GM12878 (cell line): ENCODE results near the gene RETN. TPM values are rescaled to one million over a fixed set of nuclear protein-coding genes. Genes with fewer than 3 reads are reported as not detected.
A peak's percentile ranks its signal among the peaks of the same experiment; 100 is the strongest.

Experiments
- ATF3 ChIP-seq: IDR thresholded peaks from 2 replicates; pipeline ENCODE4 v1.6.1; 2011; ENCODE audit warnings: low read depth, mild to moderate bottlenecking, low read length, moderate library complexity, borderline replicate concordance; ENCODE audit errors: extremely low read depth
- CHD2 ChIP-seq: IDR thresholded peaks from 2 replicates; pipeline ENCODE4 v1.6.1; 2011; ENCODE audit warnings: low read depth, low read length, improper control_type of control experiment, borderline replicate concordance
- CREB1 ChIP-seq: IDR thresholded peaks from 2 replicates; pipeline ENCODE4 v1.6.1; 2012; ENCODE audit warnings: low read depth, mild to moderate bottlenecking, inconsistent platforms
- ETV6 ChIP-seq, 2 experiments: fragments of 450-650 bp in 1 of 2; IDR thresholded peaks in 1 of 2; conservative IDR thresholded peaks in 1 of 2; 2 replicates each; pipeline ENCODE4 v1.6.1; 2014; ENCODE audit warnings: antibody characterized with exemption in 1 of 2, borderline replicate concordance in 1 of 2, low read depth in 1 of 2, mild to moderate bottlenecking in 1 of 2, moderate library complexity in 1 of 2
- FOS ChIP-seq: IDR thresholded peaks from 3 replicates; pipeline ENCODE4 v1.6.1; 2011; ENCODE audit warnings: borderline replicate concordance; ENCODE audit not compliant: insufficient read length; ENCODE audit errors: extremely low read depth
- MEF2A ChIP-seq: IDR thresholded peaks from 2 replicates; pipeline ENCODE4 v1.6.1; 2011; ENCODE audit warnings: low read depth, mild to moderate bottlenecking, low read length, moderate library complexity; ENCODE audit not compliant: insufficient read depth
- MXI1 ChIP-seq: fragments of 150-350 bp; IDR thresholded peaks from 2 replicates; pipeline ENCODE4 v1.6.1; 2011; ENCODE audit warnings: low read depth, mild to moderate bottlenecking, inconsistent platforms, low read length, improper control_type of control experiment
- PBX3 ChIP-seq: IDR thresholded peaks from 2 replicates; pipeline ENCODE4 v1.6.1; 2011; ENCODE audit warnings: mild to moderate bottlenecking, low read depth, low read length, moderate library complexity; ENCODE audit not compliant: insufficient replicate concordance
- POLR2AphosphoS5 ChIP-seq: IDR thresholded peaks from 2 replicates; pipeline ENCODE4 v1.6.1; 2011; ENCODE audit warnings: mild to moderate bottlenecking, low read length, inconsistent platforms
- RB1 ChIP-seq: fragments of 450-650 bp; formaldehyde crosslinking; IDR thresholded peaks from 2 replicates; pipeline ENCODE4 v1.6.1; 2017; ENCODE audit warnings: mild to moderate bottlenecking, borderline replicate concordance
- RFX5 ChIP-seq: IDR thresholded peaks from 2 replicates; pipeline ENCODE4 v1.6.1; 2011; ENCODE audit warnings: low read depth, low read length, improper control_type of control experiment
- SIX5 ChIP-seq: IDR thresholded peaks from 2 replicates; pipeline ENCODE4 v1.6.1; 2011; ENCODE audit warnings: mild to moderate bottlenecking, low read depth, low read length, moderate library complexity; ENCODE audit not compliant: severe bottlenecking
- SP1 ChIP-seq: IDR thresholded peaks from one replicate; pipeline ENCODE4 v1.6.1; 2011; ENCODE audit warnings: low read depth, low read length
- SREBF2 ChIP-seq: IDR thresholded peaks from 2 replicates; pipeline ENCODE4 v1.6.1; 2012; ENCODE audit warnings: mild to moderate bottlenecking, low read length
- SRF ChIP-seq, 2 experiments: IDR thresholded peaks; 2 replicates each; pipeline ENCODE4 v1.6.1; 2011; ENCODE audit warnings: low read depth in 2 of 2, low read length in 2 of 2, mild to moderate bottlenecking in 1 of 2, moderate library complexity in 1 of 2
- TCF3 ChIP-seq: IDR thresholded peaks from 2 replicates; pipeline ENCODE4 v1.6.1; 2012; ENCODE audit warnings: low read depth, mild to moderate bottlenecking, low read length, borderline replicate concordance; ENCODE audit not compliant: insufficient read depth
- TCF7 ChIP-seq: IDR thresholded peaks from 2 replicates; pipeline ENCODE4 v1.6.1; 2014; ENCODE audit warnings: antibody characterized with exemption, borderline replicate concordance
- ZBTB11 ChIP-seq: fragments of 450-650 bp; formaldehyde crosslinking; IDR thresholded peaks from 2 replicates; pipeline ENCODE4 v1.5.0; 2022; ENCODE audit warnings: mild to moderate bottlenecking, missing genetic modification characterization
- ZNF384 ChIP-seq: IDR thresholded peaks from 2 replicates; pipeline ENCODE4 v1.6.1; 2012; ENCODE audit warnings: low read depth, mild to moderate bottlenecking, low read length, improper control_type of control experiment, borderline replicate concordance
- polyA plus RNA-seq, 11 experiments: library from polyadenylated mRNA; depleted of rRNA in 4 of 11; unstranded in 6 of 11; stranded (reverse) in 5 of 11; fragments of >200 nt; fragmentation: Nextera tagmentation in 4 of 11; fragmentation: Illumina TruSeq in 1 of 11; extraction: Ambion mirVana in 4 of 11; extraction: Trizol in 1 of 11; gene quantifications; 1 replicate in 1 of 11; 2 replicates in 10 of 11; pipeline versions ENCODE4 v1.2.1 to v1.2.3, GENCODE V29; 2011 to 2016; ENCODE audit warnings: inconsistent platforms in 2 of 11, missing spikeins in 2 of 11, low read depth in 1 of 11
- total RNA-seq, 4 experiments: library from RNA; depleted of rRNA in 3 of 4; stranded (reverse); fragments of >200 nt in 3 of 4; fragmentation: Illumina TruSeq in 1 of 4; extraction: Trizol in 1 of 4; gene quantifications; 2 replicates each; pipeline versions ENCODE4 v1.2.1 to v1.2.3, GENCODE V29; 2013 to 2021

RETN gene
- total and polyA plus RNA-seq, 10 of the 15 experiments (the other 5 are each of a cell fraction or from before 2014, with no cell fraction given), result 0.26 TPM; not detected in 9

- TF ChIP-seq ZBTB11, result no peak
- TF ChIP-seq CREB1, result peak; percentile 68
- peak; percentile 95 for TF ChIP-seq PBX3
- TF ChIP-seq MEF2A, result no peak
- peak; percentile 90 for TF ChIP-seq RFX5
- TF ChIP-seq RB1, result no peak
- peak; percentile 46; the same call in 1 of the 2 replicates for TF ChIP-seq CHD2
- no peak for TF ChIP-seq ZNF384
- TF ChIP-seq ETV6 (conservative IDR thresholded peaks at IDR 0.05 in 1 of 2, IDR thresholded peaks at IDR 0.05 in 1 of 2; ENCODE audit: borderline replicate concordance in 1 of 2, low read depth in 1 of 2), result no peak
- no peak for TF ChIP-seq MXI1
- no peak for TF ChIP-seq SRF (IDR thresholded peaks at IDR 0.05; ENCODE audit: low read depth in 2 of 2, low read length in 2 of 2)
- no peak for TF ChIP-seq TCF7
- TF ChIP-seq TCF3, result 0 out of 2 replicates have a peak, but pooled peaks have one; percentile 70
- TF ChIP-seq POLR2AphosphoS5, result peak; percentile 44; the same call in 1 of the 2 replicates
- TF ChIP-seq SIX5, result peak; percentile 32
- TF ChIP-seq FOS, result peak; percentile 34
- TF ChIP-seq SREBF2, result no peak
- no peak for TF ChIP-seq ATF3
- TF ChIP-seq SP1, result peak; percentile 86
These were observed 10.6 kb upstream of the RETN start (continued) for GRCh38 chr19:7658219-7658686.
